Thyroid gland (tissue), 4 donors: ENCODE results near the gene CPT1A.

Experiments used
- POLR2A ChIP-seq, 2 donors: fragments of 450-650 bp; IDR thresholded peaks; one replicate each; pipeline ENCODE4 v1.6.1; 2017; ENCODE audit warnings: antibody characterized with exemption in 2 of 2, mild to moderate bottlenecking in 2 of 2, moderate library complexity in 1 of 2
- TF ChIP-seq, protein P1 (sequence below), 6 experiments: fragments of 200-600 bp in 3 of 6; fragments of 450-650 bp in 3 of 6; sonication (generic) in 3 of 6; IDR thresholded peaks; one replicate each; pipeline ENCODE4 v1.5.1; 2016 to 2019; ENCODE audit warnings: antibody characterized with exemption in 6 of 6, mild to moderate bottlenecking in 2 of 6, inconsistent platforms in 1 of 6, moderate library complexity in 1 of 6

DNA sequence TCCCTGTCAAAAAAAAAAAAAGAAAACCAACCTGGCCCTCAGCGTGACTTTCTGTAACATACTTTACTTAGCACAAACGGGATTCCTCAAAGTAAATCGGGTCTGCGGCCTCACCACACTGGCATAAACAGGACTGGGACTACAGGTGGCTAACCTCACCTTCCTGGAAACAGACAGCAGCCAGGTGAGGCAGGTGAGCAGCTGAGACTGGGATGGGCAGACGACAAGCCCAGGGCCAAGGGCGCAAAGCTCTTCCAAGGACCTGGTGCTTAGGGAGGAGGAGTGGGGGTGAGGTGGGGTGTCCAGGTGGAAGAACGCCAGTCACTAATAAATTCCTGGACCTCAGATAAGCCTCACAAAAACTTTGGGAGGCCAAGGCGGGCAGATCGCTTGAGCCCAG is 15.0 kb downstream of the CPT1A start:
- TF ChIP-seq, protein P1, sequence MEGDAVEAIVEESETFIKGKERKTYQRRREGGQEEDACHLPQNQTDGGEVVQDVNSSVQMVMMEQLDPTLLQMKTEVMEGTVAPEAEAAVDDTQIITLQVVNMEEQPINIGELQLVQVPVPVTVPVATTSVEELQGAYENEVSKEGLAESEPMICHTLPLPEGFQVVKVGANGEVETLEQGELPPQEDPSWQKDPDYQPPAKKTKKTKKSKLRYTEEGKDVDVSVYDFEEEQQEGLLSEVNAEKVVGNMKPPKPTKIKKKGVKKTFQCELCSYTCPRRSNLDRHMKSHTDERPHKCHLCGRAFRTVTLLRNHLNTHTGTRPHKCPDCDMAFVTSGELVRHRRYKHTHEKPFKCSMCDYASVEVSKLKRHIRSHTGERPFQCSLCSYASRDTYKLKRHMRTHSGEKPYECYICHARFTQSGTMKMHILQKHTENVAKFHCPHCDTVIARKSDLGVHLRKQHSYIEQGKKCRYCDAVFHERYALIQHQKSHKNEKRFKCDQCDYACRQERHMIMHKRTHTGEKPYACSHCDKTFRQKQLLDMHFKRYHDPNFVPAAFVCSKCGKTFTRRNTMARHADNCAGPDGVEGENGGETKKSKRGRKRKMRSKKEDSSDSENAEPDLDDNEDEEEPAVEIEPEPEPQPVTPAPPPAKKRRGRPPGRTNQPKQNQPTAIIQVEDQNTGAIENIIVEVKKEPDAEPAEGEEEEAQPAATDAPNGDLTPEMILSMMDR (IDR thresholded peaks at IDR 0.05) = no peak
- TF ChIP-seq POLR2A (IDR thresholded peaks at IDR 0.05) = no peak
